OCI-LY7 (cell line): ENCODE data around the gene HIVEP3. TPM values are rescaled to one million over a fixed set of nuclear protein-coding genes. Genes with fewer than 3 reads are reported as not detected.
A peak's percentile ranks its signal among the peaks of the same experiment; 100 is the strongest.

Experiments used
- BruUV-seq: library from RNA; stranded (reverse); fragments of 400-500 nt; replicated peaks from 2 replicates; lab custom pipeline; 2021; lab: Mats Ljungman, UMichigan
- CTCF ChIA-PET: fragments of 300-600 bp; sonication (Branson Sonifier 250); formaldehyde crosslinking; loops from one replicate; lab custom pipeline; 2022; ENCODE audit warnings: antibody characterized with exemption; ENCODE audit not compliant: unreplicated experiment; lab: Charles Lee
- POLR2A ChIA-PET: fragments of 300-600 bp; sonication (Branson Sonifier 250); formaldehyde crosslinking; loops from one replicate; lab custom pipeline; 2022; ENCODE audit warnings: antibody characterized with exemption; lab: Charles Lee
- DNase-seq: peaks from one replicate; pipeline ENCODE4 v3.0.0-alpha.2; 2015; ENCODE audit warnings: low spot score
- H2AFZ ChIP-seq: fragments of 200-600 bp; sonication (generic), shearing (Covaris generic); 2 replicates; pipeline ENCODE4 v1.6.1; 2014; ENCODE audit warnings: mild to moderate bottlenecking, antibody characterized with exemption, low read length, moderate library complexity
- H3K27ac ChIP-seq: fragments of 200-600 bp; sonication (generic); 2 replicates; pipeline ENCODE4 v1.5.1; 2014; ENCODE audit warnings: mixed run types, low read depth, mild to moderate bottlenecking, moderate library complexity, low read length, inconsistent platforms; ENCODE audit not compliant: poor library complexity, severe bottlenecking
- H3K36me3 ChIP-seq: fragments of 200-600 bp; sonication (generic); 2 replicates; pipeline ENCODE4 v1.6.1; 2014; ENCODE audit warnings: mild to moderate bottlenecking, antibody characterized with exemption, low read length, moderate library complexity, mixed read lengths; ENCODE audit not compliant: insufficient read depth
- H3K4me1 ChIP-seq: fragments of 200-600 bp; sonication (generic); 2 replicates; pipeline ENCODE4 v1.5.1; 2014; ENCODE audit warnings: mild to moderate bottlenecking, low read length; ENCODE audit not compliant: insufficient read depth, poor library complexity, severe bottlenecking
- H3K4me2 ChIP-seq: fragments of 200-600 bp; sonication (generic); 2 replicates; pipeline ENCODE4 v1.6.1; 2014; ENCODE audit warnings: mild to moderate bottlenecking, low read length
- H3K4me3 ChIP-seq: fragments of 200-600 bp; sonication (generic); 2 replicates; pipeline ENCODE4 v1.5.1; 2014; ENCODE audit warnings: mild to moderate bottlenecking, low read depth, low read length; ENCODE audit not compliant: poor library complexity, severe bottlenecking
- H3K79me2 ChIP-seq: fragments of 200-600 bp; sonication (generic); 2 replicates; pipeline ENCODE4 v1.6.1; 2016; ENCODE audit warnings: low read depth, mild to moderate bottlenecking, low read length, moderate library complexity, mixed read lengths; ENCODE audit not compliant: insufficient read depth
- H3K9me2 ChIP-seq: fragments of 200-600 bp; sonication (generic); 2 replicates; pipeline ENCODE4 v1.6.1; 2016; ENCODE audit warnings: mild to moderate bottlenecking, low read length, mixed read lengths; ENCODE audit not compliant: insufficient read depth
- H3K9me3 ChIP-seq: fragments of 200-600 bp; sonication (generic); 2 replicates; pipeline ENCODE4 v1.6.1; 2014; ENCODE audit warnings: mild to moderate bottlenecking, mixed run types, low read length, mixed read lengths
- H4K20me1 ChIP-seq: fragments of 200-600 bp; sonication (generic); 2 replicates; pipeline ENCODE4 v1.6.1; 2014; ENCODE audit warnings: mild to moderate bottlenecking, antibody characterized with exemption, low read length, moderate library complexity, mixed read lengths; ENCODE audit not compliant: insufficient read depth
- EZH2phosphoT487 ChIP-seq: fragments of 200-600 bp; sonication (generic); IDR thresholded peaks from 2 replicates; pipeline ENCODE4 v1.6.1; 2018; ENCODE audit warnings: low read depth, borderline replicate concordance, mild to moderate bottlenecking, mixed run types, antibody characterized with exemption, low read length, moderate library complexity, mixed read lengths
- intact Hi-C: fragments of 100-400 bp; cut with micrococcal nuclease; formaldehyde crosslinking; loops from one replicate; pipeline ENCODE4 v1.10.0; 2022; ENCODE audit not compliant: unreplicated experiment
- total RNA-seq, 2 experiments: library from RNA; depleted of rRNA in 1 of 2; stranded (reverse); fragments of >200 nt in 1 of 2; shearing (Covaris generic) in 1 of 2; gene quantifications; 2 replicates each; pipeline ENCODE4 v1.2.3, GENCODE V29; 2014 to 2022
- TF ChIP-seq, protein P1 (sequence below): fragments of 200-600 bp; sonication (generic); conservative IDR thresholded peaks from 2 replicates; pipeline ENCODE4 v1.5.1; 2014; ENCODE audit warnings: mild to moderate bottlenecking, antibody characterized with exemption, low read length, moderate library complexity, mixed read lengths

Gene HIVEP3
- total RNA-seq, 2 experiments from 2014 or later: 0.53 to 0.60 TPM

DNA sequence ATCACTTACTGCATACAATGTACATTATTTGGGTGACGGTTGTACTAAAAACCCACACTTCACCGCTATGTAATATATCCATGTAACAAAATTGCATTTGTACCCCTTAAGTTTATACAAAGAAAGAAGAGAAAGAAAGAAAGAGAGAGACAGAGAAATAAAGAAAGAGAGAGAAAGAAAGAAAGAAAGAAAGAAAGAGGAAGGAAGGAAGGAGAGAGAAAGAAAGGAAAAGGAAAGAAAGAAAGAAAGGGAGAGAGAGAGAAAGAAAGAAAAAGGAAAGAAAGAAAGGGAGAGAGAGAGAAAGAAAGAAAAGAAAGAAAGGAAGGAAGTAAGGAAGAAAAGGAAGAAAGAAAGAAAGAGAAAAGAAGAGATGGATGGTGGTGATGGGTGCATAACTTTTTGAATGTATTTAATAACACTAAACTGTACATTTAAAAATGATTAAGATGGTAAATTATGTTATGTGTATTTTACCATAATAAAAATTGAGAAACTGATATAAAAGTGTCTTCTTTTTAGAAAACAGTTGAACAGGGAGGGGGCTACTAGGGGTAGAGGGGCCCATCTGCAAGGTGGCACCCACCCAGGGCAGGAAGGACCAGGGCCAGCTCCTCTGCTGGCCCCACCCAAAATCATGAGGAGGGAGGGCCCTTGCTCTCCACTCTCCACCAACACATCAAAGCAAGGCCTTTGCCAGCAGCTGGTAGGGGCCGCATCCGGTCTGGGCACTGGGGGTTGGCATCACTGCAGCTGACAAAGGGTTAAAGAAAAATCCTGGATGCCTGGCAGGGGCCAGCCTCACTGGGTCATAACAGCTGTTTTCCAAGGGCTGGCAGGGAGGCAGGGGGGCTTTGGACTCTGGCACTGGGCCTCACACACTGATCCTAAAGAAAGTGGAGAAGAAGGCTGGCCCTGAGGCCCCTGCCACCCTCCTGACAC, 280.4 kb downstream of the HIVEP3 start:
- Histone ChIP-seq H3K36me3 (no peaks in the 10 kb centered on the region), H4K20me1 (no peaks in the 10 kb centered on the region), H3K9me2 (no peaks in the 10 kb centered on the region), H3K79me2 (no peaks in the 10 kb centered on the region), H3K9me3 (no peaks in the 10 kb centered on the region), H3K4me2 (no peak overlapping the region), H3K27ac (no peak overlapping the region), H3K4me3 (no peak overlapping the region), H3K4me1 (peaks cover 25% of the 10 kb centered on the region), H2AFZ (no peak overlapping the region)
- BruUV-seq: no TSS peak
- DNase-seq: no peak
- ChIA-PET CTCF (no interaction called here), POLR2A (no interaction called here)
- intact Hi-C loops: no loop called here
- TF ChIP-seq, protein P1, sequence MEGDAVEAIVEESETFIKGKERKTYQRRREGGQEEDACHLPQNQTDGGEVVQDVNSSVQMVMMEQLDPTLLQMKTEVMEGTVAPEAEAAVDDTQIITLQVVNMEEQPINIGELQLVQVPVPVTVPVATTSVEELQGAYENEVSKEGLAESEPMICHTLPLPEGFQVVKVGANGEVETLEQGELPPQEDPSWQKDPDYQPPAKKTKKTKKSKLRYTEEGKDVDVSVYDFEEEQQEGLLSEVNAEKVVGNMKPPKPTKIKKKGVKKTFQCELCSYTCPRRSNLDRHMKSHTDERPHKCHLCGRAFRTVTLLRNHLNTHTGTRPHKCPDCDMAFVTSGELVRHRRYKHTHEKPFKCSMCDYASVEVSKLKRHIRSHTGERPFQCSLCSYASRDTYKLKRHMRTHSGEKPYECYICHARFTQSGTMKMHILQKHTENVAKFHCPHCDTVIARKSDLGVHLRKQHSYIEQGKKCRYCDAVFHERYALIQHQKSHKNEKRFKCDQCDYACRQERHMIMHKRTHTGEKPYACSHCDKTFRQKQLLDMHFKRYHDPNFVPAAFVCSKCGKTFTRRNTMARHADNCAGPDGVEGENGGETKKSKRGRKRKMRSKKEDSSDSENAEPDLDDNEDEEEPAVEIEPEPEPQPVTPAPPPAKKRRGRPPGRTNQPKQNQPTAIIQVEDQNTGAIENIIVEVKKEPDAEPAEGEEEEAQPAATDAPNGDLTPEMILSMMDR: no peak
- no peak for TF ChIP-seq EZH2phosphoT487

DNA sequence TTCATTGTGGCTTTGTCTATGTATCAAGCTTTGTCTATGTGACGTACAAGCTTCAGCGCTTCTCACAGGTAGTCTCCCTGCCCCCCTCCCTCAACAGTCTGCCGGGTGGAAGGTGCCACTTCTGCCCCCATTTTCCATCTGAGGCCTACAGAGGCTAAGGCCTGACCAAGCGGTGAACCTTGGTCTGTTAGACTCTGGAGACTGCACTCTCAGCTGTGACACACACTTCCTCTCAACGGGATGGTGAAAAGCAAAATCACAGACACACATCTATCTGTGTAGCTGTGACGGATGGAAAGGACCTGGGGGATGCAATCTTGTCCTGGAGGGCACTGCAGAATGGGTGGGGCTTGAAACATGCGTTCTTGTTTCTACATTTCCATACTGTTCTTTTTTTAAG, 281.4 kb downstream of the HIVEP3 start:
- no TSS peak for BruUV-seq
- H3K27ac ChIP-seq: no peak overlapping the region
- CTCF ChIA-PET: no interaction called here
- DNase-seq: no peak
- intact Hi-C loops: no loop called here
- TF ChIP-seq EZH2phosphoT487: no peak
- TF ChIP-seq, protein P1: no peak
- H3K79me2 ChIP-seq: no peaks in the 10 kb centered on the region
- no peak overlapping the region for H3K4me3 ChIP-seq
- no peak overlapping the region; the same call in 1 of the 2 replicates for H3K4me2 ChIP-seq
- POLR2A ChIA-PET: no interaction called here
- H3K9me2 ChIP-seq: no peaks in the 10 kb centered on the region
- H2AFZ ChIP-seq: peak overlapping the region; percentile 40; the same call in 1 of the 2 replicates
- peaks cover 25% of the 10 kb centered on the region for H3K4me1 ChIP-seq
- no peaks in the 10 kb centered on the region for H3K9me3 ChIP-seq
- H4K20me1 ChIP-seq: no peaks in the 10 kb centered on the region
- H3K36me3 ChIP-seq: no peaks in the 10 kb centered on the region

DNA sequence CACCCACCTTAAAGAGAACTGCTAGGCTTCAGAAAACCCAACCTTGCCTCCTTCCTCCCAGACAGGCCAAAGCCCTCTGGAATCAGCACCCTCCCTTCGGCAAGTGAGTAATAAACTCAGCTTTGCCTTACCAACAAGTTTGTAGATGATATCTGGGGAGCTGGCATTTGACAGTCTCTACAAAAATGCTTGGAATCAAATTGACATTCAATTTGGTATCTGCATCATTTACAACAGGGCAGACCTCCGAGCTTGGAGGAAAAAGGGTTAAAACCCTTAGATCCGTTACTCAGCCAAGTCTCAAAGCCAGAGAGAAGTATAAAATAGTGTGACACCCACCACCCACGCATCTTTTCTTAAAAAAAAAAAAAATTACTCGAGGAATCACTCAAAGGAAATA, 285.0 kb downstream of the HIVEP3 start:
- BruUV-seq: no TSS peak
- ChIA-PET CTCF (no interaction called here), POLR2A (no interaction called here)
- no peak overlapping the region for H3K4me3 ChIP-seq
- DNase-seq: no peak
- TF ChIP-seq, protein P1: no peak
- no peak for TF ChIP-seq EZH2phosphoT487
- no peak overlapping the region for H3K27ac ChIP-seq
- H2AFZ ChIP-seq: no peak overlapping the region
- H4K20me1 ChIP-seq: no peaks in the 10 kb centered on the region
- H3K4me2 ChIP-seq: no peak overlapping the region
- no peaks in the 10 kb centered on the region for H3K79me2 ChIP-seq
- H3K9me3 ChIP-seq: no peaks in the 10 kb centered on the region
- intact Hi-C loops: no loop called here
- H3K36me3 ChIP-seq: no peaks in the 10 kb centered on the region
- H3K9me2 ChIP-seq: no peaks in the 10 kb centered on the region
- H3K4me1 ChIP-seq: no peaks in the 10 kb centered on the region
